ENCODE data around the gene RNF220.
A peak's percentile ranks its signal among the peaks of the same experiment; 100 is the strongest.

The RNF220 gene

DNA sequence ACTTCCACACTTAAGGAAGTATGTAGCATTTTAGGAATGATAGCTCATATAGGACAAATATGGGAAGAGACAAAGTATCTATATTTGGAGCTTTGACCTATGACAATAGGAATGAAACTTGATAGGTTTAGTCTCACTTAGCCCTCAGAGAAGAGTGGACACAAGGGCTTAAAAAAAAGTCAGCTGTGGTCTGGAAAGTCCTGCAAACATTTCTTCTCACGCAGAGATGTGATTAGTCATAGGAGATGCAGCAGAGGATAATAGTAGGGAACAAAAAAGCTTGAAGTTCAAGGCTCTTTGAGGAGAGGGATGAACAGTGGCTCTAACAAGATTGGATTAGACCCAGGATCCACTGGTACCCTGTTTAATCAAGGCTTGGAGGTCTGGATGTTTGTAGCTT is 14.8 kb upstream of the RNF220 start:
- Mint-ChIP-seq H3K4me1 (ENCODE audit: low read depth) (no peaks in the 10 kb centered on the region), H3K4me3 (no peak overlapping the region), H3K27ac (no peak overlapping the region), H3K27me3 (peaks cover 15% of the 10 kb centered on the region), H3K9me3 (ENCODE audit: low read depth) (no peaks in the 10 kb centered on the region), H3K36me3 (no peaks in the 10 kb centered on the region)

DNA sequence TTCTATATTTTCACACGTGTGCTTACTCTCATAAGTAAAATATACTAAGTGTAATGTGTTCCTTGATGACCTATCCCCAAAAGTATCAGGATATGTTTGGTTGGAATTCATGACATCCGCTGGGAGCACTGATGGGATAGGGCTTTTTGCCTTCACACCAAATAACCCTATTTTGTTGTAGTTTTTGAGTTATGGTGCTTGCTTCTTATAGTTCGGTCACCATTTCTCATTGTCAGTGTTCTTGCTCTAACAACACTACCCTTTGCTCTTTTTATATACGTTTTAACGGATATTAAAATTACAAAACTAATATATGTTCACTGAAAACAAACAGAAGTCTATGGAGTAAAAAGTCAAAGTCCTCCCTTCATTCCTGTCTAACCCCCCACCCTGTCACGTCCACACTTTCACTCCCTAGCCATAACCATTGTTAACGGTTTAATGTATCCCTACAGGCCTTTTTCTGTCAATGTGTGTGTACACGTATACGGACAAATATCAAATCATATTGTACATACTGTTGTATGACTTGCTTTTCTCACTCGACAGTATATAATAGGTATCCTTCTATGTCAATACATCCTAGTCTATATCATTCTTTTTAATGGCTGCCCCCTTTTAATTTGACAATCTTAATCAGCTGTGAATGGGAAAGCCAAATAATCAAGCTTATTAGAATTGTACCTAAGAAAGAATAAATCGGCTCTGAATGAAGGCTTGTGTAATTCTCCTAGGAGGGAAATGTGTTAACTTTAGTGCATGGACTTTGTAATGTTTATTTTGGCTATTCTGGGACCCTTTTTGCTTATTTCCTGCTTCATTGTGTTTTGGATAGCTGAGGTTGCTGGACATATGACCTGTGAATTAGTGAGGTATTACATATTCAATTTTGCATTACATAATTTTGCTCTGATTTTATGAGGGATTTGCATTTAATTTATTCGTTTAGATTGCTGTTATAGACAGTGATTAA is 3.5 kb upstream of the RNF220 start:
- H3K9me3 Mint-ChIP-seq (ENCODE audit: low read depth): no peaks in the 10 kb centered on the region
- H3K4me3 Mint-ChIP-seq: no peak overlapping the region
- peaks cover 44% of the 10 kb centered on the region for H3K27me3 Mint-ChIP-seq
- H3K27ac Mint-ChIP-seq: no peak overlapping the region
- H3K4me1 Mint-ChIP-seq (ENCODE audit: low read depth): peaks cover 16% of the 10 kb centered on the region
- no peaks in the 10 kb centered on the region for H3K36me3 Mint-ChIP-seq

DNA sequence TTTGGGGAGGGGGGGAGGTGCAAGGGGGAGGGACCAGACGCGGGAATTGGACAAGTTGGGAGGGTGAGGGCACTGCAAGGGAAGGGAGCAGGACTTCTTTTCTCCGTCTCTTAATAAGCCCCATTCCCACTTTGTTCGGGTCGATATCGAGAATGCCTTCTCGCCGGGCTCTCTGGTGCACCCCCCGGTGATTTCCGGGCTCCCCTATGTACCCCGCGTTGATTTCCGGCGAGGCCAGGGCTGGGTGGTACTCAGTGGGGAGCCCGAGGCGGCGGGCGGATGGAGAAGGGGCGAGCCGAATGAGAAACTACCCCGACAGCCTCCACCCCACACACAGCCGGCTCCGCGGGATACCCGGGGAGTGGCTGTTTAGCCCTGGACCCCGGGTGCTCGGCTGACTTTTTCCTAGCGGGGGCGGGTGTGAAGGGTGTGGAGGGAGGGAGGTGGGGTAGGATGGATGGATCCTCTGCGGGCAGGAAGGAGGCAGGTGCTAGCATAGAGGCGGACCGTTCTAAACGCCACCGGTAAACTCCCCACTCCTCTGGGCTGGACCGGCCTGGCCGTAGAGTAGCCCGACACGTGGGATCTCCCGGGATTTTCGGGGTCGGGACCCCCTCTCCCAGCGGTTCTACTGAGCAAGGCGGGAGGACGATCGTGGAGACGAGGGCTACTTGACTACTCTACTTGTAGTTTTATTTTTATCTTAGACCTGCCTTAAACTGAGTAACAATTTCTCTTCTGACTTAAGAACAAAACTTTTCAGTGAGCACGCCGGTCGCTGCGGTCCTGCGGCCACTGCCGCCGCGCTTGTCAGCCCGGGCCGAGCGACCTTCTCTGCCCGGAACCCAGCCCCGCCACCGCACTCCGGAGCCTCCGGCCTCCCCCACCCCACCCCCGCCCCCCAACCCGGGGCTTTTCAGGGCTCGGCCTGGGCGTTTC is 1.0 kb downstream of the RNF220 start:
- Mint-ChIP-seq H3K9me3 (ENCODE audit: low read depth) (no peaks in the 10 kb centered on the region), H3K27ac (no peak overlapping the region), H3K4me3 (peak overlapping the region; percentile 88), H3K27me3 (peaks cover 26% of the 10 kb centered on the region), H3K4me1 (ENCODE audit: low read depth) (peaks cover 29% of the 10 kb centered on the region), H3K36me3 (no peaks in the 10 kb centered on the region)

DNA sequence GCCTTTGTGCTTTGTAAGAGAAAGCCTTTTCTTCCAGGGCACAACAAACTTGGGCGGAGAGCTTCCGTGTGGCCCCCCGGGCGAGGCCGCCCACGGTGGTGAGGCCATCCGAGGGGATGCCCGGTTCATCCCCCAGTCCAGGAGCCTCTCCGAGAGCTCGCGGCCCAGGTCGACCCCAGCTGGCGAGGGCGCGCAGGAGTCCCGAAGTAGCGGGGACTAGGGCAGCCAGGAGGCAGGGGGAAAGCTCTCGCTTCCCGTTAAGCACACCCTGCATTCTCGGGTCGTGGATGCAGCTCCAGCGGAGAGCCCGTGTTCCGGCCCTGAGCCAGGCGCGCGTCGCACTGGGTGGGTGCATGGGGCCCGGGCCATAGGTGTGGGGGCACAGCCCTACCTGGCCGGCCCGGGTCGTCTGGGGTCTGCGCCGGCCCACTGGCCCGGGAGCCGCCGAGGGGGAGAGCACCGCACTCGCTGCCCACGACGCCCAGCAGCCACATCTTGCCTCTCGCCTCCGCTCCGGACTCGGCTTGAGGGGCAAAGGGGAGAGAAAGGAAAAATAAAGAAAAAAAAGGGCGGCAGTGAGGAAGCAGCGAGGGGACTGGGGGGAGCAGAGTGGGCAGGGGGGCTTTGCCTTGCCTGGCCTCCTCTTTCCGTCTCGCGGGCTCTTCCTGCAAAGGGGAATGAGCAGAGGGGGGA is 1.8 kb downstream of the RNF220 start:
- Mint-ChIP-seq H3K27ac (no peak overlapping the region), H3K4me3 (peak overlapping the region; percentile 70), H3K4me1 (ENCODE audit: low read depth) (peaks cover 29% of the 10 kb centered on the region), H3K36me3 (no peaks in the 10 kb centered on the region), H3K9me3 (ENCODE audit: low read depth) (no peaks in the 10 kb centered on the region), H3K27me3 (peaks cover 19% of the 10 kb centered on the region)

DNA sequence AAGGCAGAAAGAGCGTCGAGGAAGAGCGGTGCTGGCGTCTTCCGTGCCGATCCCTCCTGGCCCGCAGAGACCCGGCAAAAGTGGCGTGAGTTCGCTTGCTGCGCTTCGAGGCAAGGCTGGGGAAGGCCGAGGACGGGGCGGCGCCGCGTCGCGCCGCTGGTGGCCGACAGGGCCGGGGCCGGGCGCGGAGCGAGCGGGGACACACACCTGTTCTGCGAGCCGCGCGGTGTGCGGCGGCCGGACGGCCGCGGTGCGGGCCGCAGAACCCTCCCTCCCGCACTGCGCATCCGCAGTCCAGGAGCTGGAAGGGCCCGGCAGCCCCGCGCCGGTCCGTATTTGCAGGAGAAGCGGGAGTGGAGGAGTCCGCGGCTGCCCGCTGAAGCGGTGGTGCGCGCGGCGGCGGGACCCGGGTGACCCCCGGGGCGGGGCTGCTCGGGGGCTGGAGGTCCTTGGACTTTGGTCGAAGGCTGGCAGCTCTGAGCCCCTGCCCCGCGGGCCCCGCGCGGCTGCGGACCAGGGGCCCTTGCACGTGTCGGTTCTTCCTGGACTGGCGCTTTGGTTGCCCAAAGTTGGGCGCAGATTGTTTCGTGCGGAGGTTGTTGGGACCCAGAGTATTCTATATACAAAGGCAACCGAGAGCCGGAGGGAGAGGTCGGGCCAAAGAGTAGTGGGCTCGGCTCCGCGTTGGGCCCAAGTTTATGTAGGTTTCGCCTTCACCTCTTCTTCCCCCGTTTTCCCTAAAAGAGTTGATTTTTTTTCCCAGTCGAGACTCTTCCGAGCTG is 2.6 kb downstream of the RNF220 start:
- Mint-ChIP-seq H3K4me1 (ENCODE audit: low read depth) (peaks cover 29% of the 10 kb centered on the region), H3K9me3 (ENCODE audit: low read depth) (no peaks in the 10 kb centered on the region), H3K4me3 (peak overlapping the region; percentile 70), H3K27me3 (peaks cover 19% of the 10 kb centered on the region), H3K27ac (no peak overlapping the region), H3K36me3 (no peaks in the 10 kb centered on the region)

DNA sequence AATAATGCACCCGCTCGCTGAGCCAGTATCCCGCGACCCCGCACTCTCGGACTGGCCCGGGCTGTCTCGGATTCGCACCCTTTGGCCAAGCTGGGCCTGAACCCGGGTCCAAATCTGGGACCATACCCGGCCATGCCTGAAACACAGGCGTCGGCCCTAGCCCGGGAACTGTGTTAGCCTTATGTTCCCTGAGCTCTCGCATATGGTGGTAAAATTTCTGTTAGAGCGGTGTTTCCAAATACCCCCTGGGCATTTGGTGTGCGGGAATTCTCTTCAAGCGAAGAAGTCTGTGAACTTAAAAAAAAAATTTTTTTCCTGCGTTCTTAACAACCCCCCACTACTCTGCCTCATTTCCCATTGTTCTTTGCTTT is 3.1 kb downstream of the RNF220 start:
- H3K27me3 Mint-ChIP-seq: peaks cover 14% of the 10 kb centered on the region
- H3K4me3 Mint-ChIP-seq: peak overlapping the region; percentile 71
- no peak overlapping the region for H3K27ac Mint-ChIP-seq
- no peaks in the 10 kb centered on the region for H3K9me3 Mint-ChIP-seq (ENCODE audit: low read depth)
- no peaks in the 10 kb centered on the region for H3K36me3 Mint-ChIP-seq
- peaks cover 29% of the 10 kb centered on the region for H3K4me1 Mint-ChIP-seq (ENCODE audit: low read depth)

DNA sequence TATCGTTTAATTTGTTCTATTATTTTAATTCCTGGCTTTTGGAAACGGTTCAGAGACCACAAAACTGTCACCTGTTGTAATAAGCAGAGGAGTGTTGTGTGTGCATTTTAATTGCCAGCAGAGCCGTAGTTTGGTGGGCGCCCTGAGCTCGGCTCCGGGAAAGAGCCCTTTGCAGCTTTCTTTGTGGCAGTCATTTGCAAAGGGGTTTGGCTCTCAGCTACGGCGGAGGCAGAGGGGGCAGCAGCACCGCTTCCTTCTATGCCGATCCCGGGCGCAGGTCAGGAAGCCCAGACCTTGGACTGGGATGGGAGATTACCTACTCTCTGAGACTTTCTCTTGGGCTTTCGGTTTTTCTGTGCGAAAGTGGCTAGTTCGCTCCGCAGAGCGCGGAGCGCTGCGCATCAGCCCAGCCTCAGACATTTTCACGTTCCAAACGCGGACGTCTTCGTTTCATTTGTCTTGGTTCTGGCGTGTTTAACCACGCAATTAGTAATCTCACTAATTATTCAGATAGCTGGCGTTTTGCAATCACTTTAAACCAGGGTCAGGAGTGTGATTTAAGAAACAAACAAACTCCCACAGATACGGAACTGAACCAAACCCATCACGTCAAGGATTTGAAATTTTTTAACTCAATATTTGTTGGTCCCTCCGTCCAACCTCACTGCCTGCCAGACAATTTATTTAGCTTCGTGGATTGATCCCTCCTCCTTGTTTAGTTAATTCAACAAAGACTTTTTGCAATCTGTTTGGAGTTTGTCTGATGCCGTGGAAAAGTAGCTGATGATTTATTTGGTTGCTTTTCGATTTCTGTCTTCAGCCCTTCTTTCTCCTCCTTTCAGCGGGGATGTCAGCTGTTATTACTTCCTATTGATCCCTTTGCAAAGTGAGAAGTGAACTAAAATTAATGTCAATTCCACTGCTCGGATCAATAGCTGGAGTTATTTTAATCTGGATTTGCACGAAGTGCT is 3.9 kb downstream of the RNF220 start:
- Mint-ChIP-seq H3K4me1 (ENCODE audit: low read depth) (peaks cover 29% of the 10 kb centered on the region), H3K27ac (no peak overlapping the region), H3K4me3 (peak overlapping the region; percentile 71), H3K27me3 (peaks cover 14% of the 10 kb centered on the region), H3K36me3 (no peaks in the 10 kb centered on the region), H3K9me3 (ENCODE audit: low read depth) (no peaks in the 10 kb centered on the region)

DNA sequence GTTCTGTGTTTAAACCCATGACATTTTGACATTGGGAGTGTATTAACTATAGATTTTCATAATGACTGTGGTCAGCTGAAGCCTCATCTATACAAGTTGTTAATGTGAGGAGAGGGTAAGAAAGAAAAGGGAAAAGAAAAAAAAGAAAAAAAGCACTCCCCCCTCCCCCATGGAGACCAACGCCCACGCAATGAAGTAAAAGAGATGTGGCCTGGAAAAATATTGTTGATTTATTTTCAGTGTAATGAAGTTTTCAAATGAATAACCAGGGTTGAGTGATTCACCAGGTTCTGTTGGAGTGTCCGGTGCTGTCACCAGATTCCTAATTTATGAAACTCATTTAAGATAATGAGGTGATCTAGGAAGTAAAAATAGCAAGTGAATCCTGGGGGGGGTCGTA is 4.7 kb downstream of the RNF220 start:
- Mint-ChIP-seq H3K9me3 (ENCODE audit: low read depth) (no peaks in the 10 kb centered on the region), H3K4me3 (no peak overlapping the region), H3K36me3 (no peaks in the 10 kb centered on the region)

DNA sequence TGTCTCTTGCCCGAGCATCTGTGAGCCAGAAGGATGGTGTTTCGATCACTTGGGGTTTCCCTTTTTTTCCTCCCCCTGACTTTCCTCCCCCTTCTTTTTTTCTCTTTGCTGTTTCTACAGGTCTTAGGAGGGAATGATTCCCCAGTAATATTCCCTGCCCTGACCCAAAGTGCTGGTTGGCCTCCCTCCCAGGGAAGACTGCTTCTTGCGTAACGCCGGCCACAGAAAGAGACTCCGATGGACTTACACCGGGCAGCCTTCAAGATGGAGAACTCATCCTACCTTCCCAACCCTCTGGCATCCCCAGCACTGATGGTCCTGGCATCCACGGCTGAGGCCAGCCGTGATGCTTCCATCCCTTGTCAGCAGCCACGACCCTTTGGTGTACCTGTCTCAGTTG is 6.8 kb downstream of the RNF220 start:
- no peak overlapping the region for H3K4me3 Mint-ChIP-seq
- no peak overlapping the region for H3K27ac Mint-ChIP-seq
- H3K36me3 Mint-ChIP-seq: no peaks in the 10 kb centered on the region
- peaks cover 25% of the 10 kb centered on the region for H3K27me3 Mint-ChIP-seq
- peaks cover 18% of the 10 kb centered on the region for H3K4me1 Mint-ChIP-seq (ENCODE audit: low read depth)
- no peaks in the 10 kb centered on the region for H3K9me3 Mint-ChIP-seq (ENCODE audit: low read depth)

More for the DNA sequence above, 4.7 kb downstream of the RNF220 start:
- H3K4me1 Mint-ChIP-seq (ENCODE audit: low read depth): peaks cover 29% of the 10 kb centered on the region
- H3K27ac Mint-ChIP-seq: no peak overlapping the region
- peaks cover 15% of the 10 kb centered on the region for H3K27me3 Mint-ChIP-seq

DNA sequence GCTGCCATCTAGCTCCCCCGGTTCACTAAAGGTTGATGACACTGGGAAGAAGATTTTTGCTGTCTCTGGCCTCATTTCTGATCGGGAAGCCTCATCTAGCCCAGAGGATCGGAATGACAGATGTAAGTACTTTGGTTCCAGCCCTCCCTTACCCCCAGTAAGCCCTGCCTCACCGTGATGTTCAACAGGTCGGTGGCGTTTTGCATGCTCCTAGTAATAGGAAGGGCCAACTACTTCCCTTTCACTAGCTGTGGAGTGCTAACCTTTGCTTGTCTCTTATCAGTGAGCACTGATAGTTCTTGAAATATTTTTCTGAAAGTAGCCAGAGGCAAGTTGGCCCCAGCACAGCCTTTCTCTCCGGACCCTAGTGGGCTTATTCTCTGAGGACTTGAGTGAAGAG is 7.5 kb downstream of the RNF220 start:
- Mint-ChIP-seq H3K9me3 (ENCODE audit: low read depth) (no peaks in the 10 kb centered on the region), H3K27me3 (peaks cover 26% of the 10 kb centered on the region), H3K36me3 (no peaks in the 10 kb centered on the region), H3K4me1 (ENCODE audit: low read depth) (peaks cover 16% of the 10 kb centered on the region), H3K4me3 (no peak overlapping the region), H3K27ac (no peak overlapping the region)

DNA sequence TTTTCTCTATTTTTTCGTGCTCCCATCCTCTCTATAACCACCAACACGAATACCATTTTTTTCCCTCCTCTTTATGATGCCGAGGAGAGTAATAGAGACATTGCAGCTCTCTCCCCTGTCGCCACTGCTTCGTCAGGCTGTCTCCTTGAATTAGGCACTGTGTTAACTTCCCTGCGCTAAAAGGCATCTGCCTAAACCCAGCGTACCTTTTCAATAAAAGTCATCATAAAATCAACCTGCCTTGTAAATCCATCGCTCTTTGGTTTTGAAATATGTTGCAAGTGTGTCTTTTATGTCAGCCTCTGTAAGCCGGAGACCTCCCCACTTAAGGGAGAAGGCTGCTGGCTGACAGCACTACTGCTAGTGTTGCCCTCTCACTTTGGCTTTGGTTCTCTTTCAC is 8.7 kb downstream of the RNF220 start:
- Mint-ChIP-seq H3K4me1 (ENCODE audit: low read depth) (peaks cover 7% of the 10 kb centered on the region), H3K27ac (no peak overlapping the region), H3K36me3 (no peaks in the 10 kb centered on the region), H3K9me3 (ENCODE audit: low read depth) (no peaks in the 10 kb centered on the region), H3K27me3 (peaks cover 26% of the 10 kb centered on the region), H3K4me3 (no peak overlapping the region)

DNA sequence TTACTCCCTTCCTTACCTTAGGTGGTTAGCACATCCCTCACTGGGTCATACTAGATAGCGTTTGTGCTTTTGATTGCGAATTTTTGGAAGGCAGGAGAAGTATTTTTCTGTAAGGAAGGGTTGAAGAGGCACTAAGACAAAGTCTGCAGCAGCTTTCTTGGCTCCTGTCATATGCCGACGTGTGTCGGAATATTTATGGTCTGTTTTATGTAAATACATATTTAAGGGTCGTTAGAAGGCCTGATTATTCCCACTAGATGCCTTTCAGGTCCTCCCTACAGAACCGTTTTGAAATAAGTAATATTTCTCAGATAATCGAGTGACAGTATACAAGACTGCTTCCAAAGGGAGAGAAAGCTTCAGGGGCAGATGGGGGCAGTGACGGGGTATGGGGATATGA is 10.0 kb downstream of the RNF220 start:
- H3K36me3 Mint-ChIP-seq: no peaks in the 10 kb centered on the region
- H3K27me3 Mint-ChIP-seq: peaks cover 31% of the 10 kb centered on the region
- H3K9me3 Mint-ChIP-seq (ENCODE audit: low read depth): no peaks in the 10 kb centered on the region
- no peak overlapping the region for H3K27ac Mint-ChIP-seq
- H3K4me3 Mint-ChIP-seq: no peak overlapping the region
- no peaks in the 10 kb centered on the region for H3K4me1 Mint-ChIP-seq (ENCODE audit: low read depth)

DNA sequence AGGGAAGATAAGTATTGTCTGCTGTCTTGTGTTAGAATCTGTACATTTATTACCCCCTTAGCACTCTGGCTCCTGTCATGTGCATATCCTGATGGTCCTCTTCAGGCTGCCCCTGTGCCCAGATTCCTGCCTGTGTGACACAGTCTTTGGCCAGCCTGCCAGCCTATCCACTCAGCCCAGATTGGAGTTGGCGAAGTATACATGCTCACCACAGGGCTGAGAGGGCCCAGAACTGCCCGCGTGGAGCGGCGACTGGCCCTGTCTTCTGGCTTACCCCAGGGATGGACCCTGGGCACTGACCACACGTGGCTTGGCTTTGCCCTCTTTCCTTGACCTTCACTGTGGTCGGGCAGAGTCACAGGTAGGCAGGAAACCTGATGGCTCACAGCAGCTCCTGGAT is 11.4 kb downstream of the RNF220 start:
- Mint-ChIP-seq H3K27me3 (peaks cover 41% of the 10 kb centered on the region), H3K4me1 (ENCODE audit: low read depth) (no peaks in the 10 kb centered on the region), H3K36me3 (no peaks in the 10 kb centered on the region), H3K4me3 (no peak overlapping the region), H3K9me3 (ENCODE audit: low read depth) (no peaks in the 10 kb centered on the region), H3K27ac (no peak overlapping the region)
